Measurements from ENCODE around the gene SLC29A4.
"Not testable (repeated sequence)": the region's sequence is repeated elsewhere in the genome, so short reads cannot be mapped to it uniquely, and the experiment has no call there.

Gene SLC29A4

GRCh38 chr7:5296611-5297226, 14.0 kb downstream of the SLC29A4 start:
- no peak for FAIRE-seq

GRCh38 chr7:5300366-5300765, 17.6 kb downstream of the SLC29A4 start:
- no peak for FAIRE-seq

DNA sequence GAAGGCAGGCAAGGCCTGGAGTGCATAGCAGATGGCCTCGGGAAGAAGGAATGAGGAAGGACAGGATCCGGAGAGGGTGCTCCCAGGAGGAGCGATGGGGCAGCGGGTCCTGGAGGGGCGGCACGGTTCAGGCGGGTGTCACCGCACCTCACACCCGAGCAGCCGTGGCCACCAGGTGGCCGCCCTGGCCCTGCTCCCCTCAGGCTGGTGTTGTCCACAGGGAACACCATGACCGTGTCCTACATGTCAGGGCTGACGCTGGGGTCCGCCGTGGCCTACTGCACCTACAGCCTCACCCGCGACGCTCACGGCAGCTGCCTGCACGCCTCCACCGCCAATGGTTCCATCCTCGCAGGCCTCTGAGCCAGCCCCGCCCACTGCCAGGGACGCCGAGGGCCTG, 19.8 kb downstream of the SLC29A4 start:
- FAIRE-seq, result no peak

GRCh38 chr7:5303061-5303460, 20.3 kb downstream of the SLC29A4 start:
- FAIRE-seq, result no peak

DNA sequence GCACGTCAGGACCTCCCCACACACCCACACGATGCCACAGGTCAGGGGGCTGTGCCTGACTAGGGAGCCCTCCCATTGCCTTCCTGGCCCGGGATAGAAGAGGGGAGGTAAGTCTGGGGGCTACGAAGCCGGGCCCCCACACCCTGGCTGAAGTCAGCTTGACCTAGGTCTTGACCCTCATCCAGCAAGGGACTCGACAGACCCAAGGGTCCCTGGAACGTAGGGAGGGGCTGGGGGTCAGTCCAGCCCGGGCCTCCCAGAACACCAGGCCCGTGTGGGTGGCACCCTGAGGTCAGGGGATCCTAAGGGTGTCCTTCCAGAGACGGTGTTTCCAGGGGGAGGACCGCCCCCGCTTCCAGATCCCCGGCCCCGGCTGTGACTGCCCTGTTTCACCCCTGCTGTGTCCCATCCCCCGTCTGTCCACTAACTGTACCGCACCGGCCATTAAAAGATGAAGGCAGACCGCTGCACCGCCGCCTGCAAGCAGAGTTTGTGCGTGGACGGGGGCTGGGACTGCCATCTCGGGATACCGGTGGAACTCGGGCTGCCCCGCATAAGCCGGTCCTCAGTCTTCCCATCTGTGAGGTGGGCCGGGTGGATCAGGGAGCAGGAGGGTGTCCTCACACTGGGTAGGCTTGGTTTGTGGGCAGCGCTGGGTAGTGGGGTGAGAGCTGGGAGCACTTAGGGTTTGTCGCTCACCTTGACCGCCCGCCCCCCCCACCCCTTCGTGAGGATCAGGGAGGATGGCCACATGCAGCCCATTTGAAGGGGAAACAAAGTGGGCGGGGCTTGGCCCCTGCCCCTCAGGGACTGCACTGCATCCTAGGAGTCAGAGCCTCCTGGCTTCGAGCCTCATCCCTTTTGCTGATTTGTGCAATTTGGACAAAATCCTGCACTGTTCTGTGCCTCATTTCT, 21.1 kb downstream of the SLC29A4 start:
- no peak for FAIRE-seq

- not testable (repeated sequence) for FAIRE-seq
Measured at GRCh38 chr7:5305050-5305449, 22.3 kb downstream of the SLC29A4 start.

DNA sequence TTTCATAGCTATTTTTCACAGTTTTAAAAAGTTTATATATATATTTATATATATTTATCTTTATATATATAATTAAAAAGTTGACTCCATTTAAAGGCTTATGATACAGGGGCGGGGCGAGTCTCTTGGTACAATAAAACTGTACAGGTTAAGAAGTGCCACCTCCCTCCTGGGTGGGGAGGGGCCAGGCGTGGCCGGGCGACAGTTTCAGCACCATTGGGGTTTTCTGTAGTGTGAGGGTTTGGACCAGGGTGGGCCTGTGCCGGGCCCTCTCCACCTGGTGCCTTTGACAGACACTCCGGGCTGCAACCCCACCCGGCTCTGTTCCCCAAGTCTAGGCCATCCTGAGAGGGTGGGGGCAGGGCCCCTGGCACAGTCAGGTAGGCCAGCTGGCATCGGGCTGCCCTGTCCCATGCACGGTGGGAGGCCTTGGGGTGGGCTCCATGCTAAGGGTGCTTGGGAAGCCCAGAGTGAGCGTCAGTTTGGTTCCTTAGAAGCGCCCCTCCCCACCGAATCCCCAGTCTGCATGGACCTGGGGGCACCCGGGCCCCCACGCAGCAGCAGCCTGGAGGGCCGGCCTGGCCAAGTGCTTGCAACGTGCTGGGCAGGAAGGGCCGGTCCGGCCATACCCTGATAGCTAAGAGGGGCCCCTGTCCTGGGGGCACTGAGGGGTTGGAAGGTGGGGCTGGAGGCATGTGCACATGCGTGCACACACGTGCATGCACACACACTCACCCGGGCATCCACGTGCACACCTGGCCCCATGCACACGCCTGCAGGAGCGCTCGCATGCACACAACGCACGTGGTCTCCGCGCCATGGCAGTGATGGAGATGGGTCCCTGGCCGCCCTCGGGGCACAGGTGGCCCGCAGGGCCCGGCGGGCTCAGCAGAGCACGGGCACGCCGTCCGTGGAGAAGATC, 24.7 kb downstream of the SLC29A4 start:
- FAIRE-seq, result not testable (repeated sequence)

DNA sequence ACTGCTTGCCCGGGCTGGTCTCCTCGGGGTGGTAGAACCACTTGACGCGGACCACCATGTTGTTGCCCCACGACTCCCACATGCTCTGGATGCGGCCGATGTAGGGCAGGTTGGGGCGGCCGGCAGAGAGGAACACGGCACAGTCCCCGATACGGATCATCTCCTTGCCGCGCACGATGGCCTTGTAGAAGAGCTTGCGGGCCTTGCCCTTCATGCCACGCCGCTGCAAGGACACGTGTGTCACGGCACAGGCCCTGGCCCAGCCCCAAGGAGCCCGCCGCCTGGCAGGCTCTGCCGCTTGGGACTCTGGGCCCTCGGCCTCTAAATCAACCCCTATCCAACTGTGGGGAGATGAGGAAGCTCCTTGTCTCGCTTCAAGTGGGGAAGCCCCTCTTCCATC, 26.4 kb downstream of the SLC29A4 start:
- FAIRE-seq, result no peak

DNA sequence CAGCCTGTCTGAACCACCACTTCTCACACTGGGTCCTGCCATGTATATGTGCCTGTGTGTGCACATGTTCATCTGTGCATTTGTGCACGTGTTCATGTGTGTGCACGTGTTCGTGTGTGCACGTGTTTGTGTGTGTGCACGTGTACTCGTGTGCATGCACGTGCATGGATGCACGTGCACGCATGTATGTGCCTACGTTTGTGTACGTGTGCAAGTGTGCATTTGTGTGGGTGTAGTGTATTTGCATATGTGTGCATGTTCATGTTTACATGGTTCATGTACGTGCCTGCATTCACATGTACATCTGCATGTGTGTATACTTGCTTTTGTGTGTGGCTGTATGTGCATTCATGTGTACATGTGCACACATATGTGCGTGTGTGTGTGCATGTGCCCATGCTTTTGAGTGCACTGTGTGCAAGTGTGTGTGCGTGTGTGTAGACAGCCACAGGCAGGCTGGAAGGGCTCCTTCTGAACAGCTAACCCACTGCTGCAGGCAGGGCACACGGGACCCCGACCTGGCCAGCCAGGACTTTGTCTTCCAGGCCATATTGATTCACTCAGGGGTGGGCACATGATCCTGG, 28.2 kb downstream of the SLC29A4 start:
- FAIRE-seq, result no peak

DNA sequence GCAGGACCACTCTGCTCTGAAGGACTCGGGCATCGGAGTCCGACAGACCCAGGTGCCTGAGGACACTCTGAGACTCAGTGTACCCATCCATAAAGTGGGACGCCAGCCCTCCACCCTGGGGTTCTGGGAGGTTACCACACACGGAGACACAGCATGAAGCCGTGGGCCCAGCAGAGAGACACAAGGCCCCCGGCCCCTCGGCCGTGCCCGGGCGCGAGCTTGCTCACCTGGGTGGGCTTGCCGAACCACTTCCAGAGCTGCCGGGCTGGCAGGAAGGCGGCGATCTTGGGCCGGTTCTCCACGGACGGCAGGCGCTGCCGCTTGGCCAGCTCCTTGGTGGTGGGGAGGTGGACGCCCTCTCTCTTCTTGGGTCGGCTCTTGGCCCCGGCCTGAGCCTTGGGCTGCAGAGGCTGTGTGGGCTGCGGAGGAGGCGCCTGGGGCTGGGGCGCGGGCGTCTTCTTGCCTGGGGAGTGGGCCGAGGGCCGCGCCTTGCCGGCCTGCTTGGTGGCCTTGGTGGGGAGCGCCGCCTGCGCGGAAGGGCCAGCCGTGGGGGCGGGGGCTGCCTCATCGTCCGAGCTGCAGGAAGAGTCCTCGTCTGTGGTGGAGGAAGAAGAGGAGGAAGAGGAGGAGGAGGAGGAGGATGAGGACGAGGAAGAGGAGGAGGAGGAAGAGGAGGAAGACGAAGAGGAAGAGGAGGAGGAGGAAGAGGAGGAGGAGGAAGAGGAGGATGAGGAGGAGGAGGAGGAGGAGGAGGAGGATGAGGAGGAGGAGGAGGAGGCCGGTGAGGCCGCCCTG, 29.7 kb downstream of the SLC29A4 start:
- not testable (repeated sequence) for FAIRE-seq

GRCh38 chr7:5313076-5313885, 30.5 kb downstream of the SLC29A4 start:
- FAIRE-seq, result not testable (repeated sequence)

GRCh38 chr7:5314864-5315263, 32.1 kb downstream of the SLC29A4 start:
- FAIRE-seq, result no peak

- no peak for FAIRE-seq
Measured at GRCh38 chr7:5315761-5316160, 33.0 kb downstream of the SLC29A4 start.

GRCh38 chr7:5318613-5319012, 35.9 kb downstream of the SLC29A4 start:
- not testable (repeated sequence) for FAIRE-seq

GRCh38 chr7:5320391-5320790, 37.6 kb downstream of the SLC29A4 start:
- FAIRE-seq, result no peak

- no peak for FAIRE-seq
Measured at GRCh38 chr7:5320802-5321396, 38.2 kb downstream of the SLC29A4 start.

DNA sequence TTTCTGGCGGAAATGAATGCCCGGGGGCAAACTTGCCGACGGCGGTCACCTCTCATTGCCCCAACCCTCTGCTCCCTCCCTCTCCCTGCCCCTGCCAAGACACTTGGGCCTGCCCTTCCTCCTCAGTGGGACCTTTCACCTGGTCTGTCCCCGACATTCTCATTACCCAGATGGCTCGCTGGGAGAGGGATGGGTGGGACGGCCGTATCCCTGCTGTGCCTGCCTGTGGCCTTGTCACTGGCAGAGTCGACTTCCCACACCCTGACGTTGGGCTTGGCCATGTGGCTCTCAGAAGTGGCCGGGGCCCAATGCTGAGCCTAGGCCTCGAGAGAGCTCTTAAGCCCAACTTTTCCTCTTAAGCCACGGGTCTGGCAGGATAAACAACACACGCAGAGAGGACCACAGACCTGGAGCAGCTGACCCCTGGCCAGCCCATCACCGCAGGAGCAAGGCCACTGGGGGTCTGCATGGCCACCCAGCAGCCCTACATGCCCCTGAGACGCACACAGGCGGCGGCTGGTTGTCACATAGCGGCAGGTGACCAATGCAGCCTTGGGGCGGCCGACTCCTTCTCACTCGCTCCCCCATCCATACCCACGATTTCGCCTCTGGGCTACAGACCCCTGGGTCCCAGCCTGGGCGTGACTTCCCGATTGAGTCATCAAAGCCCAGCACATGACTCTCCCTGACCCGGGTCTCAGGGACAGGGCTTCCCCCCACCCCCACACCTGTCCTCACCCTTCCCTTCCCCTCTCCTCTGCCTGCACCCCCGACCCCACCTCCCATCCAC, 40.1 kb downstream of the SLC29A4 start:
- FAIRE-seq, result no peak

DNA sequence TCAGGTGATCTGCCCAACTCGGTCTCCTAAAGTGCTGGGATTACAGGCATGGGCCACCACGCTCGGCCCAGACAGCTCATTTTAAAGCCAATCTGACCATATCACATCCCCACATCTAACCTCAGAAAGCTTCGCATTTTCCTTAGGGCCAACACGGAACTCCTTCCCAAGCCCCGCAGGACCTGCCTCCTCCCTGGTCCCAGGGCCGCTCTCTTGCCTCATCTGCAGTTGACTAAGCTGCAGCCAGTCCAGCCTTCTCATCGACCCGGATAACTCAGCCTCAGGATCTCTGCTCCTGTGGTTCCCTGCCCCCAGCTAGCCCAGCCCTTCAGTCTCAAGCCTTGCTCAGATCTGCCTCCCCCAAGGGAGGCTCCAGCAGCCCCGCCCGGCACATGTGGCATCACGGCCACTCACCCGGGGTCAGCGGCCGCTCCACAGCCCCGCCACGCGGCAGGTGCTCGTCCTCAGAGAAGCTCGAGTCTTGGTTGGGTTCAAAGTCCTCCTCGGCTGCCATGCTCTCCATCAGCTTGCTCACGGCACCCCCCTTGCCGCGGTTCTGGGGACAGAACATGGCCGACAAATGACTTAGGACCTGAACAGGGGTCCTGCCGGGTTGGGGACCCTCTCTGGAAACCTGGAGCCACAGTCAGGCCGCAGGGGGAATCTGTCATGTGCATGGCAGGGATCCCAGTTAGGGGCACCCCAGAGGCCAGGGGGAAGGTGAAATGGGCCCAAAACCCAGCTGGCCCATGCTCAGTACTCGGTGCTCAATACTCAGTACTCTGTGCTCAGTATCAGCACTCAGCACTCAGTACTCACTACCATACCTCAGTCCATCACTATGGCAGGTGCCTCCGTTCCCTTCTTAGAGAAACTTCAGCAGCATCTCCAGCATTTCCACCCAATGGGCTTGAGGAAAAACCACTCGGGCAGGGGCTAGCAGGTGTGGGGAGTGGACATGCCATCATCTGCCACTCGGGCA, 41.3 kb downstream of the SLC29A4 start:
- FAIRE-seq, result not testable (repeated sequence)

Measured in endometrium (tissue), 2 donors.